NB4 (cell line): ENCODE data around the gene GRIK3.
A peak's percentile ranks its signal among the peaks of the same experiment; 100 is the strongest.

Experiments
- DNase-seq: peaks from one replicate; pipeline ENCODE4 v3.0.0; 2010; ENCODE audit warnings: low read depth
- H3K4me3 ChIP-seq: one replicate; pipeline ENCODE4 v1.5.1; 2011; ENCODE audit warnings: mild to moderate bottlenecking, low read depth, low read length, moderate library complexity
- CTCF ChIP-seq: IDR thresholded peaks from one replicate; pipeline ENCODE4 v1.5.1; 2012; ENCODE audit warnings: low read depth, low read length
- MAX ChIP-seq: IDR thresholded peaks from 2 replicates; pipeline ENCODE4 v1.6.1; 2011; ENCODE audit warnings: low read depth, low read length
- MYC ChIP-seq: IDR thresholded peaks from 2 replicates; pipeline ENCODE4 v1.6.1; 2011; ENCODE audit warnings: low read depth, low read length
- POLR2A ChIP-seq: IDR thresholded peaks from 2 replicates; pipeline ENCODE4 v1.6.1; 2011; ENCODE audit warnings: mild to moderate bottlenecking; ENCODE audit not compliant: insufficient read length; ENCODE audit errors: extremely low read depth

GRIK3 gene

GRCh38 chr1:37017720-37018119 is 16.6 kb downstream of the GRIK3 start:
- TF ChIP-seq CTCF: no peak
- no peak for TF ChIP-seq MAX
- no peak for TF ChIP-seq MYC
- no peak for TF ChIP-seq POLR2A
- H3K4me3 ChIP-seq: no peak overlapping the region
- peak; percentile 8 for DNase-seq

- TF ChIP-seq MYC: no peak
- no peak for DNase-seq
- H3K4me3 ChIP-seq: no peak overlapping the region
Measured at GRCh38 chr1:37016121-37016520, 18.2 kb downstream of the GRIK3 start.

- TF ChIP-seq POLR2A: no peak
- no peak for TF ChIP-seq CTCF
- TF ChIP-seq MAX: no peak
- TF ChIP-seq MYC: no peak
- DNase-seq: no peak
- no peak overlapping the region for H3K4me3 ChIP-seq
Measured at GRCh38 chr1:37015713-37016112, 18.6 kb downstream of the GRIK3 start.

- DNase-seq: no peak
- no peak overlapping the region for H3K4me3 ChIP-seq
- TF ChIP-seq MYC (no peak), CTCF (no peak), MAX (no peak), POLR2A (no peak)
Measured at GRCh38 chr1:37012226-37012625, 22.1 kb downstream of the GRIK3 start.

GRCh38 chr1:37010011-37010410 is 24.3 kb downstream of the GRIK3 start:
- TF ChIP-seq CTCF (no peak), POLR2A (no peak), MAX (no peak), MYC (no peak)
- DNase-seq: no peak
- H3K4me3 ChIP-seq: no peak overlapping the region

- no peak for DNase-seq
- no peak for TF ChIP-seq MAX
- no peak for TF ChIP-seq MYC
- TF ChIP-seq POLR2A: no peak
- no peak overlapping the region for H3K4me3 ChIP-seq
Measured at GRCh38 chr1:37009521-37009920, 24.8 kb downstream of the GRIK3 start.

- no peak for TF ChIP-seq MYC
- no peak for TF ChIP-seq POLR2A
- DNase-seq: no peak
- H3K4me3 ChIP-seq: no peak overlapping the region
Measured at GRCh38 chr1:37006132-37006868, 28.0 kb downstream of the GRIK3 start.
